Panc1 (cell line): ENCODE measurements around the gene MMP11. TPM values are rescaled to one million over a fixed set of nuclear protein-coding genes. Genes with fewer than 3 reads are reported as not detected.

Experiments
- ATAC-seq: fragments of 200-7000 bp; cut with Tn5 transposase; 2 replicates; pipeline ENCODE4 v1.9.1; 2020; ENCODE audit warnings: mild to moderate bottlenecking, moderate library complexity
- BruUV-seq: library from RNA; stranded (reverse); fragments of 400-500 nt; replicated peaks from 2 replicates; lab custom pipeline; 2021; lab: Mats Ljungman, UMichigan
- CTCF ChIA-PET: fragments of 300-600 bp; sonication (Branson Sonifier 250); formaldehyde crosslinking; loops from one replicate; lab custom pipeline; 2022; ENCODE audit warnings: antibody characterized with exemption; lab: Charles Lee
- POLR2A ChIA-PET: fragments of 300-600 bp; sonication (Branson Sonifier 250); formaldehyde crosslinking; loops from one replicate; lab custom pipeline; 2022; ENCODE audit warnings: antibody characterized with exemption; lab: Charles Lee
- DNase-seq: peaks from one replicate; pipeline ENCODE4 v3.0.0-alpha.2; 2010; ENCODE audit warnings: low read depth, low spot score
- H3K27ac ChIP-seq: 2 replicates; pipeline ENCODE4 v1.5.1; 2011; ENCODE audit warnings: mild to moderate bottlenecking, low read length, inconsistent platforms
- H3K27me3 ChIP-seq: fragments of 200-500 bp; sonication (Bioruptor generic); 2 replicates; pipeline ENCODE4 v1.6.0; 2014; ENCODE audit warnings: low read length, inconsistent platforms; ENCODE audit not compliant: control insufficient read depth, insufficient read depth
- H3K36me3 ChIP-seq: fragments of 200-500 bp; sonication (Bioruptor generic); 2 replicates; pipeline ENCODE4 v1.5.1; 2014; ENCODE audit warnings: inconsistent platforms, mild to moderate bottlenecking, low read length, moderate library complexity; ENCODE audit not compliant: control insufficient read depth, insufficient read depth
- H3K4me1 ChIP-seq: 2 replicates; pipeline ENCODE4 v1.5.1; 2011; ENCODE audit warnings: inconsistent platforms, mild to moderate bottlenecking, low read length, moderate library complexity; ENCODE audit not compliant: control insufficient read depth, insufficient read depth
- H3K4me3 ChIP-seq, 2 experiments: 2 replicates each; pipeline ENCODE4 v1.5.1; 2011 to 2012; ENCODE audit warnings: low read depth in 2 of 2, low read length in 2 of 2, mild to moderate bottlenecking in 2 of 2, inconsistent platforms in 1 of 2, moderate library complexity in 1 of 2
- H3K9me3 ChIP-seq: fragments of 200-500 bp; sonication (Bioruptor generic); 2 replicates; pipeline ENCODE4 v1.5.1; 2014; ENCODE audit warnings: low read depth, mild to moderate bottlenecking, inconsistent platforms, low read length, moderate library complexity; ENCODE audit not compliant: control insufficient read depth, insufficient read depth
- CTCF ChIP-seq: fragments of 450-650 bp; IDR thresholded peaks from 2 replicates; pipeline ENCODE4 v1.5.1; 2017; ENCODE audit warnings: mild to moderate bottlenecking
- POLR2AphosphoS5 ChIP-seq: IDR thresholded peaks from 2 replicates; pipeline ENCODE4 v1.6.1; 2012; ENCODE audit warnings: mild to moderate bottlenecking, low read depth, low read length, moderate library complexity
- REST ChIP-seq, 2 experiments: IDR thresholded peaks; 2 replicates each; pipeline ENCODE4 v1.6.1; 2011 to 2012; ENCODE audit warnings: low read depth in 2 of 2, control low read depth in 1 of 2, low read length in 1 of 2, mild to moderate bottlenecking in 1 of 2, moderate library complexity in 1 of 2; ENCODE audit not compliant: insufficient read depth in 1 of 2
- SIN3A ChIP-seq: IDR thresholded peaks from 2 replicates; pipeline ENCODE4 v1.6.1; 2012; ENCODE audit warnings: low read depth, mild to moderate bottlenecking, low read length, moderate library complexity, borderline replicate concordance; ENCODE audit not compliant: insufficient read depth
- TCF7L2 ChIP-seq: IDR thresholded peaks from 2 replicates; pipeline ENCODE4 v1.6.1; 2011; ENCODE audit warnings: mild to moderate bottlenecking, low read depth, low read length, inconsistent platforms
- in situ Hi-C: cut with HindIII; loops from 2 replicates; pipeline ENCODE4 v1.10.0; 2016; ENCODE audit warnings: low sequenced_read_pairs, low pct_unique_long_range_greater_than_20kb
- intact Hi-C: fragments of 100-400 bp; cut with micrococcal nuclease; formaldehyde crosslinking; loops from one replicate; pipeline ENCODE4 v1.10.0; 2022; ENCODE audit not compliant: unreplicated experiment
- total RNA-seq: library from RNA; stranded (reverse); gene quantifications from one replicate; pipeline ENCODE4 v1.2.1, GENCODE V29; 2021; ENCODE audit not compliant: unreplicated experiment

MMP11 gene
- total RNA-seq, 1 experiment from 2014 or later, result 3.0 TPM

- H3K27me3 ChIP-seq, result no peaks in the 10 kb centered on the region
- no peak for DNase-seq
- in situ Hi-C loops, result no loop called here
- POLR2A ChIA-PET, result no interaction called here
- CTCF ChIA-PET, result no interaction called here
- intact Hi-C loops, result no loop called here
- H3K4me3 ChIP-seq, result no peak overlapping the region
- BruUV-seq, result no TSS peak
- no peak for ATAC-seq
- H3K36me3 ChIP-seq, result no peaks in the 10 kb centered on the region
- no peaks in the 10 kb centered on the region for H3K4me1 ChIP-seq
- TF ChIP-seq REST (IDR thresholded peaks at IDR 0.05; ENCODE audit: insufficient read depth in 1 of 2, low read depth in 2 of 2, low read length in 1 of 2) (no peak), TCF7L2 (no peak), CTCF (no peak), SIN3A (no peak), POLR2AphosphoS5 (no peak)
- H3K27ac ChIP-seq, result no peak overlapping the region
- H3K9me3 ChIP-seq, result no peaks in the 10 kb centered on the region
These were observed 28.2 kb upstream of the MMP11 start for GRCh38 chr22:23744485-23744884.

- Histone ChIP-seq H3K4me1 (peaks cover 6% of the 10 kb centered on the region), H3K9me3 (no peaks in the 10 kb centered on the region), H3K27me3 (no peaks in the 10 kb centered on the region), H3K27ac (no peak overlapping the region), H3K4me3 (no peak overlapping the region), H3K36me3 (peaks cover 3% of the 10 kb centered on the region; the same call in 1 of the 2 replicates)
- intact Hi-C loops, result no loop called here
- in situ Hi-C loops, result no loop called here
- DNase-seq, result no peak
- no peak for TF ChIP-seq REST (IDR thresholded peaks at IDR 0.05; ENCODE audit: insufficient read depth in 1 of 2, low read depth in 2 of 2, low read length in 1 of 2)
- no peak for TF ChIP-seq CTCF
- TF ChIP-seq POLR2AphosphoS5, result no peak
- no peak for TF ChIP-seq SIN3A
- TF ChIP-seq TCF7L2, result no peak
- no TSS peak for BruUV-seq
- no peak for ATAC-seq
- ChIA-PET CTCF (no interaction called here), POLR2A (no interaction called here)
These were observed 26.9 kb upstream of the MMP11 start for GRCh38 chr22:23745791-23746190.
